Activated CD8-positive, alpha-beta memory T cell treated with anti-CD3 and anti-CD28 coated beads, Interleukin-2, amount 10 ng/mL, durations not matched to agents 7 days and 5 days (primary cell): ENCODE data around the gene ACSL6. TPM values are rescaled to one million over a fixed set of nuclear protein-coding genes. Genes with fewer than 3 reads are reported as not detected.
A peak's percentile ranks its signal among the peaks of the same experiment; 100 is the strongest.

Source experiments
- ATAC-seq: fragments of 150-1000 bp; cut with Tn5 transposase; one replicate; pipeline ENCODE4 v1.10.0; 2021; ENCODE audit warnings: moderate library complexity
- CTCF ChIA-PET: fragments of 350-600 bp; sonication (Branson Sonifier 250); formaldehyde crosslinking; loops from one replicate; lab custom pipeline; 2021; ENCODE audit warnings: antibody characterized with exemption; lab: Charles Lee
- DNase-seq: peaks from one replicate; pipeline ENCODE4 v3.0.0-alpha.2; 2020
- H3K27ac Mint-ChIP-seq: one replicate; pipeline ENCODE4 v1.8.0; 2021; ENCODE audit warnings: mild to moderate bottlenecking, mixed read lengths
- H3K27me3 Mint-ChIP-seq: one replicate; pipeline ENCODE4 v1.8.0; 2021; ENCODE audit warnings: mixed read lengths
- H3K36me3 Mint-ChIP-seq: one replicate; pipeline ENCODE4 v1.8.0; 2021; ENCODE audit warnings: mild to moderate bottlenecking, mixed read lengths
- H3K4me1 Mint-ChIP-seq: one replicate; pipeline ENCODE4 v1.8.0; 2021; ENCODE audit warnings: mixed read lengths
- H3K4me3 Mint-ChIP-seq: one replicate; pipeline ENCODE4 v1.8.0; 2021; ENCODE audit warnings: mild to moderate bottlenecking, moderate library complexity, mixed read lengths
- H3K9me3 Mint-ChIP-seq: one replicate; pipeline ENCODE4 v1.8.0; 2022; ENCODE audit warnings: low read depth, mixed read lengths
- total RNA-seq, 2 experiments: library from RNA; stranded (reverse); gene quantifications; one replicate each; pipeline ENCODE4 v1.2.3, GENCODE V29; 2021

ACSL6 gene
- 10 to 100 TPM in 1 of 2 experiments, 1 to 10 TPM in 1; 7.0 to 10.9 TPM for total RNA-seq

- H3K4me1 Mint-ChIP-seq: peaks cover 29% of the 10 kb centered on the region
Observed at GRCh38 chr5:132011622-132012343, at the start of gene ACSL6. Gene ACSL6, minus strand, starts transcription at chr5:132011658. Its CDS starts 105 bp downstream, at chr5:132011553.

DNA sequence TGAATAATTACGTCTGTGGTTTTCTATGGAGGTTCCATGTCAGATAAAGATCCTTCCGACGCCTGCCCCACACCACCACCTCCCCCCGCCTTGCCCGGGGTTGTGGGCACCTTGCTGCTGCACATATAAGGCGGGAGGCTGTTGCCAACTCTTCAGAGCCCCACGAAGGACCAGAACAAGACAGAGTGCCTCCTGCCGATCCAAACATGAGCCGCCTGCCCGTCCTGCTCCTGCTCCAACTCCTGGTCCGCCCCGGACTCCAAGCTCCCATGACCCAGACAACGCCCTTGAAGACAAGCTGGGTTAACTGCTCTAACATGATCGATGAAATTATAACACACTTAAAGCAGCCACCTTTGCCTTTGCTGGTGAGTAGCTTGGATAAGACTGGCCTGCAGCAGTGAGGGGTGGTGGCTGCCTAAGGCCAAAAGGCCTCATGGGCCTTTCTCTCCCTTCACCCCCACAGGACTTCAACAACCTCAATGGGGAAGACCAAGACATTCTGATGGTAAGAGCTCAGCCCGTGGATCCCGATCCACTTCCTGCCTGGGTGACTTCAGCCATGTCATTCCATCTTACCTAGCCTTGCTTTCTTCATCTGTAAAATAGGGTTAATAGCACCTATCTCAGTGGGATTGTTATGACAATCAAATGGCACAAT is 49.2 kb upstream of the ACSL6 start, which contains the start of gene IL3:
IL3 (plus strand) TSS at position 155 of the 661 bp plus-strand sequence; CDS start at position 207, 52 bp downstream.
- no peaks in the 10 kb centered on the region for H3K9me3 Mint-ChIP-seq
- CTCF ChIA-PET: interaction anchor here (1.1 to 6.0 kb wide), 4 partner anchors 52 to 472 kb away, joined by 3 to 72 read pairs (median 7); partner anchors contain the start of gene ACSL6
- H3K27me3 Mint-ChIP-seq: peaks cover 3% of the 10 kb centered on the region
- no peak within 1 kb of the TSS for H3K27ac Mint-ChIP-seq
- H3K4me1 Mint-ChIP-seq: peaks cover 71% of the 10 kb centered on the region
- no peaks in the 10 kb centered on the region for H3K36me3 Mint-ChIP-seq
- H3K4me3 Mint-ChIP-seq: no peak within 1 kb of the TSS
- DNase-seq: peak; percentile 38
- no peak for ATAC-seq

More at GRCh38 chr5:132011622-132012343, at the start of gene ACSL6:
- CTCF ChIA-PET: interaction anchor here (1.0 to 9.4 kb wide), 4 partner anchors 51 to 422 kb away, joined by 3 to 72 read pairs (median 4); partner anchors contain the start of gene IL3
- peak; percentile 69 for ATAC-seq
- Mint-ChIP-seq H3K27ac (no peak within 1 kb of the TSS), H3K4me3 (peak within 1 kb of the TSS; percentile 60), H3K36me3 (no peaks in the 10 kb centered on the region), H3K9me3 (no peaks in the 10 kb centered on the region), H3K27me3 (peaks cover 69% of the 10 kb centered on the region)
- peak; percentile 49 for DNase-seq

DNA sequence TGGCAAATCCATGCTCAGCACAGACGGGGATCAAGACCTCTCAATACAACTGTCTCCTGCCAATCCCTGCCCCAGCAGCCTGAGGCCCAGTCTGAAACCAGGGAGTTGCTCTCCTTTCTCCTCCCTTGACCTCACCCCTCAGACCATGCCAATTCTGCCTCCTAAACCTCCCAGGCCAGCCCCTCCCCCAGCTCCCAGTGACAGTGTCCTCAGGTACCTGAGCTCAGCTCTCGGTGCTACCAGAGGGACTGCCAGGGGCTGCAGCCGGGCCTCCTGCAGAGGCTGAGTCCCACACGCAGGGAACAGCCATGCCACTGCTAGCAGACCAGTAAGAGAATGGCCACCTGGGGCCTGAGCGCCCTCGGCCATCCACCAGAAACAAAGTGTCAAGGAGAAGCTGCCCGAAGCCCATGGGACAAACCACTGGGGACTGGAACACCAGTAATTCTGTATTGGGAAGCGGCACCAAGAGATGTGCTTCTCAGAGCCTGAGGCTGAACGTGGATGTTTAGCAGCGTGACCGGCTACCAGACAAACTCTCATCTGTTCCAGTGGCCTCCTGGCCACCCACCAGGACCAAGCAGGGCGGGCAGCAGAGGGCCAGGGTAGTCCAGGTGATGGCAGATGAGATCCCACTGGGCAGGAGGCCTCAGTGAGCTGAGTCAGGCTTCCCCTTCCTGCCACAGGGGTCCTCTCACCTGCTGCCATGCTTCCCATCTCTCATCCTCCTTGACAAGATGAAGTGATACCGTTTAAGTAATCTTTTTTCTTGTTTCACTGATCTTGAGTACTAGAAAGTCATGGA is 48.4 kb upstream of the ACSL6 start:
- H3K27me3 Mint-ChIP-seq: peaks cover 3% of the 10 kb centered on the region
- H3K9me3 Mint-ChIP-seq: no peaks in the 10 kb centered on the region
- no peak overlapping the region for H3K4me3 Mint-ChIP-seq
- H3K4me1 Mint-ChIP-seq: peaks cover 72% of the 10 kb centered on the region
- ATAC-seq (no peak), DNase-seq (peak; percentile 38)
- no peaks in the 10 kb centered on the region for H3K36me3 Mint-ChIP-seq
- H3K27ac Mint-ChIP-seq: no peak overlapping the region
- CTCF ChIA-PET: interaction anchor here (1.8 to 6.0 kb wide), 3 partner anchors 50 to 471 kb away, joined by 4 to 72 read pairs (median 9); partner anchors contain the start of gene ACSL6

GRCh38 chr5:132059043-132059695 is 47.7 kb upstream of the ACSL6 start:
- Mint-ChIP-seq H3K9me3 (no peaks in the 10 kb centered on the region), H3K4me1 (peaks cover 73% of the 10 kb centered on the region), H3K36me3 (no peaks in the 10 kb centered on the region), H3K27ac (peak overlapping the region; percentile 27), H3K4me3 (no peak overlapping the region), H3K27me3 (peaks cover 3% of the 10 kb centered on the region)
- peak; percentile 43 for ATAC-seq
- CTCF ChIA-PET: interaction anchor here (0.7 to 2.5 kb wide), 8 partner anchors 22 to 470 kb away, joined by 3 to 9 read pairs (median 4); no protein-coding TSS in a partner anchor
- DNase-seq: peak; percentile 71

- Mint-ChIP-seq H3K27me3 (peaks cover 3% of the 10 kb centered on the region), H3K4me1 (peaks cover 72% of the 10 kb centered on the region), H3K27ac (no peak overlapping the region), H3K4me3 (no peak overlapping the region), H3K9me3 (no peaks in the 10 kb centered on the region), H3K36me3 (no peaks in the 10 kb centered on the region)
- CTCF ChIA-PET: interaction anchor here (0.7 to 2.5 kb wide), 11 partner anchors 22 to 469 kb away, joined by 3 to 9 read pairs (median 4); partner anchors contain the start of gene FNIP1
- no peak for ATAC-seq
- no peak for DNase-seq
Observed at GRCh38 chr5:132058646-132059042, 47.2 kb upstream of the ACSL6 start.

DNA sequence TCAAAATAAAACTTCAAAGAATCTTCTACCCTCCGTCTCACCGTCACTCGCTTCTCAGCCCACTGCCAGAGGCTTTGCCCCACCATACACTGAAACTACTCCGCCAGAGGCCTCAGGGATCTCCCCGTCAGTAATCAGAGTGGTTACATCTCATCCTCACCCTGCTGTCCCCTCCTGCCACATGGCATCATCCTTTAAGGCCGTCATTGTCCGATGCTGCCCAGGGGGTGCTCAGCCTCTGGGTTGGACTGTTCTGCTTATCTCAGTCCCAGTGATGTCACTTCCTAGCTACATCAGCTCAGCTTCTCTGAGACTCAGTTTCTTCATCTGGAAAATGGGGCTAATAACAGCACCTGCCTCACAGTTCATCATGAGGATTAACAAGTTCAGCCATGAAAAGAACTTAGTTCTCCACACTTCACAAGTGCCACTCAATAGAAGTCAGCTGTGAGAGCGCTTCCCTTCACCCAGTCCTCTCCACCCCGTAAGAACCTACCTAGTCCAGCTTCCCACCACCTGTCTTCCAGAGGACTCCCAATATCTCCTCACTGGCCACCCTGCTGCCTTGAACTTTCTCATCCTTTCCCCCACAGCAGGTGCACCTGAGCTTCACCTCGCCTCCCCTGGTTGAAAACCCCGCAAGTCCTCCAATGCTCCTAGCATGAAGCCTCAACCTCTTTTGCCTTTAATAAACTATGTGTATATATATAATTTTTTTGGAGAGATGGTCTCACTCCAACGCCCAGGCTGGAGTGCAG is 46.2 kb upstream of the ACSL6 start:
- Mint-ChIP-seq H3K27ac (no peak overlapping the region), H3K9me3 (no peaks in the 10 kb centered on the region), H3K4me1 (peaks cover 64% of the 10 kb centered on the region), H3K36me3 (no peaks in the 10 kb centered on the region), H3K4me3 (no peak overlapping the region), H3K27me3 (peaks cover 3% of the 10 kb centered on the region)
- CTCF ChIA-PET: interaction anchor here (0.9 to 3.0 kb wide), 12 partner anchors 9 to 468 kb away, joined by 3 to 11 read pairs (median 4); partner anchors contain the start of gene FNIP1
- DNase-seq: no peak
- no peak for ATAC-seq

DNA sequence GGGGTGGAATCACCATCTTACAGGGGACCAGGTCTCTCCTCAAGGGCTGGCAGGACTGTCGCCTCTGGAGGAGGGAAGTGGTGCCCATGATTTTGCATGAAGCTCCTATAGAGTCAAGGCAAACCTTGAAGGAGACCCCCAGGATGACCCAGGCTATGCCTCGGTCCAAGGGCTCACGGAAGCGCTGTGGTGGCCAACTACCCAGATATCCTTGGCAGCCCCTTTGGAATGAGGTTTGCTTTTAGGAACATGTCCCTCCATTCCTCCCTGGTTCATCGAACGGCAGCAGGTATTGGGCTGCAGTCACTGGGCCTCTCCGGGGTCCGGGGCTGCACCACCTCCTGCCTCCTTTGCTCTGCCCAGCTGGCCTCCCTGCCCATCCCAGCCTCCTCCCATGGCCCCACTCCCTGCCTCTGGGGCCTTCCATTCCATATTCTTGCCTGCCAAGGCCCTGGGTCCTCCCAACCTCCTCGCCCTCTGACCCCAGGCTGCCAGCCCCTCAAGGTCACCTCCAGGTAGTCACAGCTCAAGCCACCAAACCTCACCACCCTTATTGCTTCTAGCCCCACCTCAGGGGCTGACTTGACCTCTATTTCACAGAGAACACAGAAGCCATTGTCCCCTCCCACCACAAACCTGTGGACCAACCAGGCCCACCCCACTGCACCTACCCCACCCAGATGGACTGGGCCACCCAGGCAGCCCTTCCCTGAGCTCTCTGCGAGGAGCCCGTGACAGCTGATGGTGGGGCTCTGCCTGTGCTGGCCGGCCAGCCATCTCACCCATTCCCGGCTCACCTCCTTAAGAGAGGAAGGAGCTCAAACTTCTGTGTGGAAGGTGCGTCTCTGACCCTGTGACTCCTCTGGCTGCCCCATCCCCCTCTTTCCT is 45.4 kb upstream of the ACSL6 start:
- Mint-ChIP-seq H3K36me3 (no peaks in the 10 kb centered on the region), H3K4me3 (no peak overlapping the region), H3K27me3 (peaks cover 7% of the 10 kb centered on the region), H3K9me3 (no peaks in the 10 kb centered on the region), H3K27ac (peak overlapping the region; percentile 55), H3K4me1 (peaks cover 64% of the 10 kb centered on the region)
- CTCF ChIA-PET: interaction anchor here (0.9 to 3.0 kb wide), 5 partner anchors 10 to 467 kb away, joined by 3 to 11 read pairs (median 5); partner anchors contain the start of gene FNIP1
- no peak for DNase-seq
- no peak for ATAC-seq

DNA sequence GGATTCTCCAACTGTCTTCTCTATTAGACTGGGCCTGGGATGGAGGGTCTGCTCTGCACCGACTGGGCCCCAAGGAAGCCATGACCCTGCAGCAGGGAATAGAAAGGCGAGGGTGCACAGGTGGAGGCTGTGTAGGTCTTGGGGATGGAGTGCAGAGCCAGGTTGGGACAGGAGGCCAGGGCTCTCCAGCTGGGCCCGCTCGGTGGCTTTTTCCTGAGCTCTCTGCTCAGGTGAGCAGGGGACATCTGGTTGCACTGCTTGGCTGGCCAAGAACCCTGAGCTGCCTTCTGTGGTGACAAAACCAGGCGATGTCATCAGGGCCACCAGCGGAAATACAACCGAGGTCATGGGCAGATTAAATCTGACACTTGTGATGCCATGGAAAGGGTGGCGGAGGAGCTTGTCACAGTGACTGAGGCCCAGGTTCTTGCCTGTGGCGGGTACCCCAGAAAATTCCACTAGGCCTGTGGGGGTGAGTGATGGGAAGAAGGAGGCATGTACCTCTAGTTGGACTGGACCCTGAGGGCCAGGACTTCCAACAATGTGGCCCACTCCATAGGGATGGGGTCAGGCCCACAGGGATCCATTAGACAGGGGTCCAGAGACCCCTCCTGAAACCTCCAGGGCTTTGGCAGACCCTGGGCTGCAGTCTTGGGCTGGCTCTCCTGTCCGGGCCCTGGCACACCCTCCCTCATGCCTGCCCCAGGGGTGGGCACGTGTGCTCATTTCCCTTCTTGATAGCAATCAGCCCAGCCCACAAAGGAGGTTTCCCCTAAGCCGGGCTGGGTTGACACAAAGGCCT is 44.6 kb upstream of the ACSL6 start:
- CTCF ChIA-PET: interaction anchor here (0.8 to 3.0 kb wide), 5 partner anchors 9 to 466 kb away, joined by 3 to 11 read pairs (median 4); no protein-coding TSS in a partner anchor
- H3K36me3 Mint-ChIP-seq: no peaks in the 10 kb centered on the region
- peak overlapping the region; percentile 34 for H3K27ac Mint-ChIP-seq
- no peaks in the 10 kb centered on the region for H3K9me3 Mint-ChIP-seq
- H3K4me1 Mint-ChIP-seq: peaks cover 64% of the 10 kb centered on the region
- ATAC-seq (peak; percentile 76), DNase-seq (peak; percentile 77)
- peaks cover 10% of the 10 kb centered on the region for H3K27me3 Mint-ChIP-seq
- H3K4me3 Mint-ChIP-seq: no peak overlapping the region

GRCh38 chr5:132055441-132055807 is 44.0 kb upstream of the ACSL6 start:
- Mint-ChIP-seq H3K27ac (no peak overlapping the region), H3K4me3 (no peak overlapping the region), H3K36me3 (no peaks in the 10 kb centered on the region), H3K27me3 (peaks cover 14% of the 10 kb centered on the region), H3K4me1 (peaks cover 58% of the 10 kb centered on the region), H3K9me3 (no peaks in the 10 kb centered on the region)
- ATAC-seq (no peak), DNase-seq (peak; percentile 38)
- CTCF ChIA-PET: interaction anchor here (0.8 to 3.1 kb wide), 7 partner anchors 8 to 465 kb away, joined by 3 to 11 read pairs (median 5); no protein-coding TSS in a partner anchor

DNA sequence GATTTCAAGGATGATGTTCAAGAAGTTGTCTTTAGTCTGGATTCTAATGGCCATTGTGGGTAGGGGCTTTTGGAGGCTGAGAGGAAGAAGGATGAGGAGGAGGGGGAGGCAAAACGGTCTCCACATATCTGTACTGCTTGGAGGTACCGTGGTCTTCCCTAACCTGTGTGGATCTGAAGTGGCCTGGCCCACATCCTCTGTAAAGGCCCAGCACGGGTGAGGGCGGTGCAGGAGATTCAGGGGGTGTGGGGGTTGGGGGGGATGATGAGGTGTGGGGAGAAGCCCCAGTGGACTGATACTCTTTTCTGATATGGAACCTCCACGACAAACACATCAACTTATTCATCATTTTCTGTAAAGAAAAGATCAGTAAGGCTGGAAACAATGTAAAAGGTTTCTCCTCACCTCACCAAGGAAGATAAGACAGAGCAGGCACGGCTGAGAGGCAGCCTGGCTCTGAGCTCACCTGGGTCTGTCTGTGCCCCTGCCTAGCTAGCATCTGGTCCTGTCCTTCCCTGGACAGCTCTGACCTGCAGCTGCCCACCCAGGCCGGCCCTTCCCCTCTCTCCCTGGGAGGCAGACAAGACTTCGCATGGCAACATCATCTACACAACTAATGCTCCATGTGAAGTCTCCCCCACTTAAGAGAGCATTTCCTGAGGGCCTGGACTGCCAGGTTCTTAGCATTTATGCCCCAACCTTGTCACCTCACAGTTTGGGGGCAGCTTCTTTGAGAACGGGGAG is 43.4 kb upstream of the ACSL6 start:
- H3K4me3 Mint-ChIP-seq: no peak overlapping the region
- H3K9me3 Mint-ChIP-seq: no peaks in the 10 kb centered on the region
- ATAC-seq: no peak
- H3K4me1 Mint-ChIP-seq: peaks cover 54% of the 10 kb centered on the region
- H3K36me3 Mint-ChIP-seq: no peaks in the 10 kb centered on the region
- DNase-seq: peak; percentile 40
- CTCF ChIA-PET: interaction anchor here (0.8 to 3.1 kb wide), 7 partner anchors 8 to 465 kb away, joined by 3 to 11 read pairs (median 5); no protein-coding TSS in a partner anchor
- H3K27me3 Mint-ChIP-seq: peaks cover 14% of the 10 kb centered on the region
- H3K27ac Mint-ChIP-seq: no peak overlapping the region
